ENCODE data around the gene SH3GL2. TPM values are rescaled to one million over a fixed set of nuclear protein-coding genes. Genes with fewer than 3 reads are reported as not detected.

Gene SH3GL2
- total and polyA plus RNA-seq, 2 donors (not counting 3 experiments of a cell fraction or from before 2014, with no cell fraction given) = 0.12 TPM; not detected in 1

- no peak overlapping the region for H3K27ac ChIP-seq (ENCODE audit: insufficient read depth, low read depth, low read length)
- no peak overlapping the region for H2AFZ ChIP-seq (ENCODE audit: low read depth, low read length)
- no peak overlapping the region for H3K4me3 ChIP-seq (replicated peaks in 1 of 3; ENCODE audit: insufficient read depth in 1 of 3, low read depth in 1 of 3, low read length in 3 of 3)
- H3K9me1 ChIP-seq (replicated peaks; ENCODE audit: control insufficient read depth, extremely low read depth, insufficient read depth, low read length) = no peaks in the 10 kb centered on the region
- ChIA-PET POLR2A (no interaction called here), CTCF (no interaction called here)
- no peak for DNase-seq (ENCODE audit: low read depth, low spot score)
- TF ChIP-seq JUN (IDR thresholded peaks at IDR 0.05; ENCODE audit: borderline replicate concordance, insufficient read depth, insufficient read length, low read depth) (no peak), EZH2 (IDR thresholded peaks at IDR 0.05; ENCODE audit: borderline replicate concordance, low read depth, low read length, severe bottlenecking) (no peak), FOS (IDR thresholded peaks at IDR 0.05; ENCODE audit: borderline replicate concordance, insufficient read depth, low read length) (no peak)
- no peaks in the 10 kb centered on the region for H3K4me1 ChIP-seq (ENCODE audit: control insufficient read depth, extremely low read depth, insufficient read depth, low read length)
- BruUV-seq (replicated peaks) = no TSS peak
- no peak overlapping the region for H3K4me2 ChIP-seq (ENCODE audit: insufficient read depth, low read length)
- dilution Hi-C loops (cut with MboI; ENCODE audit: extremely low pct_ligation_motif_present, low sequenced_read_pairs) (no loop called here), intact Hi-C loops (cut with micrococcal nuclease) (no loop called here)
- H3K27me3 ChIP-seq (ENCODE audit: control insufficient read depth in 2 of 2, insufficient read depth in 2 of 2, low read length in 2 of 2) = no peaks in the 10 kb centered on the region
- no peaks in the 10 kb centered on the region for H3K9me3 ChIP-seq (replicated peaks; ENCODE audit: control insufficient read depth, insufficient read depth, low read length)
- no peak for FAIRE-seq
- no peaks in the 10 kb centered on the region for H3K36me3 ChIP-seq (ENCODE audit: control insufficient read depth in 2 of 2, extremely low read depth in 1 of 2, insufficient read depth in 2 of 2, low read length in 2 of 2)
- no peaks in the 10 kb centered on the region for H3K79me2 ChIP-seq (ENCODE audit: control insufficient read depth, insufficient read depth, low read length)
- H4K20me1 ChIP-seq (replicated peaks; ENCODE audit: control insufficient read depth, extremely low read depth, insufficient read depth, low read length) = no peaks in the 10 kb centered on the region
- H3K9ac ChIP-seq (replicated peaks; ENCODE audit: extremely low read depth, insufficient read depth, low read length) = no peak overlapping the region
These were observed 140.2 kb downstream of the SH3GL2 start for GRCh38 chr9:17719053-17719452.

- Histone ChIP-seq H3K79me2 (ENCODE audit: control insufficient read depth, insufficient read depth, low read length) (no peaks in the 10 kb centered on the region), H3K9me1 (replicated peaks; ENCODE audit: control insufficient read depth, extremely low read depth, insufficient read depth, low read length) (no peaks in the 10 kb centered on the region), H3K9ac (replicated peaks; ENCODE audit: extremely low read depth, insufficient read depth, low read length) (no peak overlapping the region), H3K27ac (ENCODE audit: insufficient read depth, low read depth, low read length) (no peak overlapping the region), H3K9me3 (replicated peaks; ENCODE audit: control insufficient read depth, insufficient read depth, low read length) (no peaks in the 10 kb centered on the region), H3K36me3 (ENCODE audit: control insufficient read depth in 2 of 2, extremely low read depth in 1 of 2, insufficient read depth in 2 of 2, low read length in 2 of 2) (no peaks in the 10 kb centered on the region), H3K4me1 (ENCODE audit: control insufficient read depth, extremely low read depth, insufficient read depth, low read length) (no peaks in the 10 kb centered on the region), H2AFZ (ENCODE audit: low read depth, low read length) (no peak overlapping the region), H3K4me2 (ENCODE audit: insufficient read depth, low read length) (no peak overlapping the region), H3K27me3 (ENCODE audit: control insufficient read depth in 2 of 2, insufficient read depth in 2 of 2, low read length in 2 of 2) (no peaks in the 10 kb centered on the region), H3K4me3 (replicated peaks in 1 of 3; ENCODE audit: insufficient read depth in 1 of 3, low read depth in 1 of 3, low read length in 3 of 3) (no peak overlapping the region), H4K20me1 (replicated peaks; ENCODE audit: control insufficient read depth, extremely low read depth, insufficient read depth, low read length) (no peaks in the 10 kb centered on the region)
- no TSS peak for BruUV-seq (replicated peaks)
- intact Hi-C loops (cut with micrococcal nuclease) = no loop called here
- dilution Hi-C loops (cut with MboI; ENCODE audit: extremely low pct_ligation_motif_present, low sequenced_read_pairs) = no loop called here
- ChIA-PET CTCF (interaction anchor here (0.6 kb wide), 1 partner anchor 108 kb away, joined by 3 read pairs; no protein-coding TSS in a partner anchor), POLR2A (no interaction called here)
- no peak for TF ChIP-seq POLR2A (IDR thresholded peaks at IDR 0.05; ENCODE audit: low read depth, low read length)
- TF ChIP-seq POLR2AphosphoS5 (IDR thresholded peaks at IDR 0.05; ENCODE audit: insufficient read depth, low read depth, low read length) = no peak
- no peak for TF ChIP-seq MAX (IDR thresholded peaks at IDR 0.05; ENCODE audit: insufficient read depth, insufficient read length)
- DNase-seq (ENCODE audit: low read depth, low spot score) = no peak
- FAIRE-seq = no peak
These were observed 143.1 kb downstream of the SH3GL2 start for GRCh38 chr9:17721954-17722353.
